CD14-positive monocyte (primary cell): ENCODE results near the gene HPS1. TPM values are rescaled to one million over a fixed set of nuclear protein-coding genes. Genes with fewer than 3 reads are reported as not detected.

Experiments used
- DNase-seq, 3 donors: peaks; one replicate each; pipeline ENCODE4 v3.0.0-alpha.2; 2011 to 2022
- H2AFZ ChIP-seq: 2 replicates; pipeline ENCODE4 v1.6.0; 2012; ENCODE audit warnings: mild to moderate bottlenecking, low read depth, low read length, inconsistent platforms; ENCODE audit not compliant: insufficient read depth, poor library complexity, severe bottlenecking
- H3K27ac ChIP-seq, 2 donors: 1 replicate in 1 of 2; 2 replicates in 1 of 2; pipeline ENCODE4 v1.5.1; 2012 to 2013; ENCODE audit warnings: low read length in 2 of 2, control low read depth in 1 of 2, inconsistent platforms in 1 of 2, low read depth in 1 of 2, mild to moderate bottlenecking in 1 of 2
- H3K27me3 ChIP-seq, 2 donors: one replicate each; pipeline versions ENCODE4 v1.6.0 to v1.6.1; 2011 to 2013; ENCODE audit warnings: low read length in 2 of 2; ENCODE audit not compliant: control insufficient read depth in 2 of 2, insufficient read depth in 2 of 2
- H3K36me3 ChIP-seq, 2 donors: replicated peaks in 1 of 2; 1 replicate in 1 of 2; 2 replicates in 1 of 2; pipeline versions ENCODE4 v1.5.1 to v1.6.1; 2012 to 2013; ENCODE audit warnings: low read length in 2 of 2, control low read depth in 1 of 2, inconsistent platforms in 1 of 2, mild to moderate bottlenecking in 1 of 2; ENCODE audit not compliant: insufficient read depth in 2 of 2, control insufficient read depth in 1 of 2
- H3K4me1 ChIP-seq, 2 donors: 1 replicate in 1 of 2; 2 replicates in 1 of 2; pipeline versions ENCODE4 v1.5.1 to v1.6.1; 2012 to 2013; ENCODE audit warnings: low read length in 2 of 2, control low read depth in 1 of 2, inconsistent platforms in 1 of 2, mild to moderate bottlenecking in 1 of 2, moderate library complexity in 1 of 2; ENCODE audit not compliant: insufficient read depth in 2 of 2, control insufficient read depth in 1 of 2
- H3K4me2 ChIP-seq: replicated peaks from 2 replicates; pipeline ENCODE3; 2012; ENCODE audit warnings: low read length, moderate library complexity, mild to moderate bottlenecking; ENCODE audit not compliant: poor library complexity, severe bottlenecking; ENCODE audit errors: extremely low read depth
- H3K4me3 ChIP-seq, 3 experiments: fragments of 200-600 bp in 1 of 3; sonication (generic) in 1 of 3; replicated peaks in 1 of 3; 1 replicate in 2 of 3; 2 replicates in 1 of 3; pipeline ENCODE4 v1.5.1; 2011 to 2013; ENCODE audit warnings: low read length in 3 of 3, mild to moderate bottlenecking in 3 of 3, control low read depth in 2 of 3, low read depth in 2 of 3, inconsistent platforms in 1 of 3, moderate library complexity in 1 of 3
- H3K79me2 ChIP-seq: 2 replicates; pipeline ENCODE4 v1.6.0; 2012; ENCODE audit warnings: mild to moderate bottlenecking, control low read depth, inconsistent platforms, low read length, moderate library complexity; ENCODE audit not compliant: insufficient read depth
- H3K9ac ChIP-seq: 2 replicates; pipeline ENCODE4 v1.6.0; 2017; ENCODE audit warnings: low read length, mild to moderate bottlenecking; ENCODE audit not compliant: insufficient read depth, poor library complexity, severe bottlenecking
- H3K9me3 ChIP-seq, 2 donors: replicated peaks in 1 of 2; 1 replicate in 1 of 2; 2 replicates in 1 of 2; pipeline versions ENCODE4 v1.5.1 to v1.6.1; 2012 to 2013; ENCODE audit warnings: low read length in 2 of 2, control low read depth in 1 of 2; ENCODE audit not compliant: control insufficient read depth in 1 of 2, insufficient read depth in 1 of 2
- H4K20me1 ChIP-seq: 2 replicates; pipeline ENCODE4 v1.6.0; 2012; ENCODE audit warnings: mild to moderate bottlenecking, low read length, control low read depth, moderate library complexity; ENCODE audit not compliant: insufficient read depth
- H3K27ac Mint-ChIP-seq, 7 donors: one replicate each; pipeline ENCODE4 v1.8.0; 2020; ENCODE audit warnings: mild to moderate bottlenecking in 7 of 7, mixed read lengths in 7 of 7, moderate library complexity in 6 of 7, inconsistent platforms in 2 of 7
- H3K27me3 Mint-ChIP-seq, 3 donors: one replicate each; pipeline ENCODE4 v1.8.0; 2021 to 2022; ENCODE audit warnings: low read depth in 3 of 3, mild to moderate bottlenecking in 3 of 3, mixed read lengths in 3 of 3, moderate library complexity in 3 of 3, inconsistent platforms in 1 of 3
- H3K36me3 Mint-ChIP-seq, 2 donors: one replicate each; pipeline ENCODE4 v1.8.0; 2020; ENCODE audit warnings: mixed read lengths in 2 of 2, inconsistent platforms in 1 of 2, mild to moderate bottlenecking in 1 of 2
- H3K4me1 Mint-ChIP-seq: one replicate; pipeline ENCODE4 v1.8.0; 2020; ENCODE audit warnings: mild to moderate bottlenecking, mixed read lengths
- H3K4me3 Mint-ChIP-seq, 2 donors: one replicate each; pipeline ENCODE4 v1.8.0; 2020; ENCODE audit warnings: mild to moderate bottlenecking in 2 of 2, mixed read lengths in 2 of 2, moderate library complexity in 1 of 2
- H3K9me3 Mint-ChIP-seq, 7 donors: one replicate each; pipeline ENCODE4 v1.8.0; 2020 to 2022; ENCODE audit warnings: mixed read lengths in 7 of 7, mild to moderate bottlenecking in 6 of 7, moderate library complexity in 6 of 7, inconsistent platforms in 2 of 7
- CTCF ChIP-seq: fragments of 200-600 bp; IDR thresholded peaks from one replicate; pipeline ENCODE4 v1.8.0; 2022; ENCODE audit warnings: antibody characterized with exemption, mild to moderate bottlenecking
- WGBS: methylation state at CpG from one replicate; pipeline ENCODE4 v1.1.5; 2013; ENCODE audit warnings: missing lambda C conversion rate; ENCODE audit not compliant: insufficient coverage; 5-methylcytosine and 5-hydroxymethylcytosine counted together
- intact Hi-C, 2 donors: fragments of 100-400 bp; cut with micrococcal nuclease; formaldehyde crosslinking; loops; one replicate each; pipeline versions ENCODE4 v1.15.0 to v1.15.1; 2023
- polyA plus RNA-seq, 3 donors: library from polyadenylated mRNA; depleted of rRNA in 1 of 3; unstranded in 2 of 3; stranded (reverse) in 1 of 3; fragments of 300-500 nt in 2 of 3; fragments of >200 nt in 1 of 3; fragmentation: Illumina TruSeq in 2 of 3; gene quantifications; 1 replicate in 2 of 3; 2 replicates in 1 of 3; pipeline ENCODE4 v1.2.3, GENCODE V29; 2012 to 2021

HPS1 gene
- polyA plus RNA-seq, 3 donors, result 73.0 to 135 (median 85.2) TPM

- H3K9ac ChIP-seq, result no peak overlapping the region
Measured at GRCh38 chr10:98457721-98458120, 11.0 kb upstream of the HPS1 start.

GRCh38 chr10:98456686-98457482 lies 10.1 kb upstream of the HPS1 start:
- Histone ChIP-seq H3K36me3 (no peaks in the 10 kb centered on the region), H3K4me3 (no peak overlapping the region), H3K27ac (no peak overlapping the region), H3K79me2 (no peaks in the 10 kb centered on the region), H2AFZ (no peak overlapping the region), H3K27me3 (peaks cover 0 to 4% of the 10 kb centered on the region in 2 donors), H4K20me1 (no peaks in the 10 kb centered on the region), H3K9ac (no peak overlapping the region), H3K9me3 (no peaks in the 10 kb centered on the region), H3K4me1 (no peaks in the 10 kb centered on the region), H3K4me2 (no peak overlapping the region)
- no peak for TF ChIP-seq CTCF
- DNase-seq, result no peak
- H3K27ac Mint-ChIP-seq, result no peak overlapping the region
- peaks cover 15 to 26% (median 18%) of the 10 kb centered on the region in 3 donors for H3K27me3 Mint-ChIP-seq
- WGBS, result 92% methylated on average over 7 of the region's 12 CpGs
- no peaks in the 10 kb centered on the region for H3K9me3 Mint-ChIP-seq
- intact Hi-C loops, result no loop called here
- peaks cover 3% of the 10 kb centered on the region for H3K4me1 Mint-ChIP-seq
- no peaks in the 10 kb centered on the region for H3K36me3 Mint-ChIP-seq
- H3K4me3 Mint-ChIP-seq, result no peak overlapping the region

More at GRCh38 chr10:98457721-98458120, 11.0 kb upstream of the HPS1 start:
- intact Hi-C loops, result no loop called here
- H3K4me3 ChIP-seq, result no peak overlapping the region
- no peaks in the 10 kb centered on the region for H4K20me1 ChIP-seq
- no peaks in the 10 kb centered on the region for H3K79me2 ChIP-seq
- Mint-ChIP-seq H3K9me3 (no peaks in the 10 kb centered on the region), H3K27ac (peak overlapping the region in 1 of 7 donors; percentile 30), H3K4me3 (no peak overlapping the region), H3K36me3 (no peaks in the 10 kb centered on the region), H3K4me1 (peaks cover 3% of the 10 kb centered on the region), H3K27me3 (peaks cover 13 to 24% (median 16%) of the 10 kb centered on the region in 3 donors)
- 67% methylated on average over 8 of the region's 8 CpGs for WGBS
- no peaks in the 10 kb centered on the region for H3K9me3 ChIP-seq
- no peaks in the 10 kb centered on the region for H3K36me3 ChIP-seq
- no peak overlapping the region for H2AFZ ChIP-seq
- no peak for DNase-seq
- no peak overlapping the region for H3K27ac ChIP-seq
- no peaks in the 10 kb centered on the region for H3K4me1 ChIP-seq
- peaks cover 0 to 4% of the 10 kb centered on the region in 2 donors for H3K27me3 ChIP-seq
- H3K4me2 ChIP-seq, result no peak overlapping the region
- TF ChIP-seq CTCF, result no peak
